Measurements from ENCODE around the gene LDHA.

DNA sequence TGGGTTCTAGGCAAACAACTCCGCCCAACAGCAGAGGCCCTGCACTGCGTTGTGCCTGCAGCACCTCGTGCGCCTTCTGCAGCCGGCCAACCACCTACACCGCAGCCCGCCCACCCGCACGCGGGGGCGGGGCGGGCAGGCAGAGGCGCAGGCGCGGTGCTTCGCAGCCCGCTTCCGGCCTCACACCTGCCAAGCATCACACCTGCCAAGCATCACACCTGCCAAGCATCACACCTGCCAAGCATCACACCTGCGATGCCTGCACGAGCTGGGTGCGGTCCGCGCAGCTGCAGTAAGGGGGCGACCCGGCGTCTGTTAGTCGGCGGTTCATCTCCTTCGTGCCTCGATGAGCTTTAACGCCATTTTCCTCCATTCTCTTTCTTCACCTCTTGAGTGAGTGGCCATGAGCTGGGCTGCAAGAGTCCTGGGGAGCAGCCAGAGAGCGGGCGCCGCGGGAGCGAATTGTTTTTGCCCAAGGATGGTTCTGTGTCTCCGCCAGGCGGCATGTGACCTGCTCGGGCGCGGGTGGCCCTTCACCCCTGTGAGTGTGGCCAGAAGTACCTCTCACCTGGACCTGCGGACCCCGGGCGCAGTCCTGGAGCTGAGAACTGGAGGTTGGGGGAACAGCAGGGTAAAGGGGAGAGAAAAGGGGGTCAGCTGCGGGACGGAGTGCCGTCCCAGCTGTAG lies 61.5 kb downstream of the LDHA start, which contains the start of gene LDHAL6A:
- TF ChIP-seq, protein P1, sequence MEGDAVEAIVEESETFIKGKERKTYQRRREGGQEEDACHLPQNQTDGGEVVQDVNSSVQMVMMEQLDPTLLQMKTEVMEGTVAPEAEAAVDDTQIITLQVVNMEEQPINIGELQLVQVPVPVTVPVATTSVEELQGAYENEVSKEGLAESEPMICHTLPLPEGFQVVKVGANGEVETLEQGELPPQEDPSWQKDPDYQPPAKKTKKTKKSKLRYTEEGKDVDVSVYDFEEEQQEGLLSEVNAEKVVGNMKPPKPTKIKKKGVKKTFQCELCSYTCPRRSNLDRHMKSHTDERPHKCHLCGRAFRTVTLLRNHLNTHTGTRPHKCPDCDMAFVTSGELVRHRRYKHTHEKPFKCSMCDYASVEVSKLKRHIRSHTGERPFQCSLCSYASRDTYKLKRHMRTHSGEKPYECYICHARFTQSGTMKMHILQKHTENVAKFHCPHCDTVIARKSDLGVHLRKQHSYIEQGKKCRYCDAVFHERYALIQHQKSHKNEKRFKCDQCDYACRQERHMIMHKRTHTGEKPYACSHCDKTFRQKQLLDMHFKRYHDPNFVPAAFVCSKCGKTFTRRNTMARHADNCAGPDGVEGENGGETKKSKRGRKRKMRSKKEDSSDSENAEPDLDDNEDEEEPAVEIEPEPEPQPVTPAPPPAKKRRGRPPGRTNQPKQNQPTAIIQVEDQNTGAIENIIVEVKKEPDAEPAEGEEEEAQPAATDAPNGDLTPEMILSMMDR (conservative IDR thresholded peaks at IDR 0.05; ENCODE audit: low read depth, low read length), result no peak
- TF ChIP-seq EZH2 (IDR thresholded peaks at IDR 0.05; ENCODE audit: borderline replicate concordance, low read depth, low read length, poor library complexity, severe bottlenecking), result no peak
